Pancreas (tissue), 10 donors: ENCODE measurements around the gene NMNAT3. TPM values are rescaled to one million over a fixed set of nuclear protein-coding genes. Genes with fewer than 3 reads are reported as not detected.

Source experiments
- ATAC-seq, 4 donors: fragments of 200-7000 bp; cut with Tn5 transposase; one replicate each; pipeline versions ENCODE4 v1.8.0 to v1.9.1; 2020; ENCODE audit warnings: mild to moderate bottlenecking in 4 of 4, moderate library complexity in 4 of 4
- DNase-seq, 6 donors: peaks; one replicate each; pipeline ENCODE4 v3.0.0-alpha.2; 2020
- FAIRE-seq: peaks from 2 replicates; lab custom pipeline; 2012; peaks lifted over from hg19 to GRCh38; lab: Jason Lieb, UNC
- H3K27ac ChIP-seq, 4 donors: fragments of 200-600 bp; sonication (generic); 1 replicate in 3 of 4; 2 replicates in 1 of 4; pipeline versions ENCODE4 v1.5.0 to v1.8.0; 2020
- H3K27me3 ChIP-seq, 4 donors: fragments of 200-600 bp; one replicate each; pipeline ENCODE4 v1.8.0; 2021
- H3K36me3 ChIP-seq, 3 donors: fragments of 200-600 bp; sonication (generic) in 1 of 3; one replicate each; pipeline versions ENCODE4 v1.5.0 to v1.8.0; 2020 to 2021
- H3K4me1 ChIP-seq, 3 donors: fragments of 200-600 bp; one replicate each; pipeline ENCODE4 v1.8.0; 2021
- H3K4me3 ChIP-seq, 4 donors: fragments of 200-600 bp; sonication (generic) in 2 of 4; one replicate each; pipeline versions ENCODE4 v1.5.0 to v1.8.0; 2020 to 2021
- H3K9me3 ChIP-seq, 4 donors: fragments of 200-600 bp; one replicate each; pipeline ENCODE4 v1.8.0; 2021
- CTCF ChIP-seq, 4 donors: fragments of 200-600 bp; sonication (generic) in 3 of 4; IDR thresholded peaks; one replicate each; pipeline versions ENCODE4 v1.5.0 to v1.8.0; 2021; ENCODE audit warnings: antibody characterized with exemption in 4 of 4
- WGBS, 2 donors: extraction: QIAGEN DNeasy Blood & Tissue Kit; methylation state at CpG; one replicate each; pipeline ENCODE4 v1.1.7; 2013; 5-methylcytosine and 5-hydroxymethylcytosine counted together
- intact Hi-C, 3 donors: fragments of 100-400 bp; cut with DNase I; formaldehyde crosslinking; loops; one replicate each; pipeline versions ENCODE4 v1.11.1 to v1.14.2; 2022
- polyA plus RNA-seq, 2 donors: library from polyadenylated mRNA; stranded (reverse); fragments of 200-250 nt; gene quantifications; one replicate each; pipeline ENCODE4 v1.2.3, GENCODE V29; 2013
- total RNA-seq, 6 donors: library from RNA; stranded (reverse); fragmentation: NEBNext Ultra II Directional in 4 of 6; extraction: Animal tissue kit (Norgen Biotek cat#: 25700) in 4 of 6; gene quantifications; one replicate each; pipeline versions ENCODE4 v1.2.1 to v1.2.4, GENCODE V29; 2021 to 2023
- donor health status: healthy with polysubstance abuse.
- donor health status: DM: no; HTN: no; CAD: no; lungs with moderate emphysema.
- donor health status: DM: no; HTN: no; CAD: no.
- donor health status: control.
- donor health status: control.
- donor health status: Bipolar disorder and iron deficiency.
- donor health status: DM: yes; HTN: yes; CAD: no.
- donor health status: DM: no; HTN: no; CAD: no.
- donor health status: DM: no; HTN: no; CAD: no.
- donor health status: DM: yes; HTN: yes; CAD: no.

NMNAT3 gene
- total and polyA plus RNA-seq, 8 donors = 4.5 to 10.6 (median 7.0) TPM

GRCh38 chr3:139715743-139716360, 38.1 kb upstream of the NMNAT3 start:
- DNase-seq (no peak), FAIRE-seq (no peak), ATAC-seq (no peak)
- no peaks in the 10 kb centered on the region for H3K9me3 ChIP-seq
- H3K36me3 ChIP-seq = no peaks in the 10 kb centered on the region
- no peaks in the 10 kb centered on the region for H3K27me3 ChIP-seq
- H3K4me1 ChIP-seq = no peaks in the 10 kb centered on the region
- TF ChIP-seq CTCF (IDR thresholded peaks at IDR 0.05) = no peak
- 49 to 71% methylated on average over 2 of the region's 2 CpGs for WGBS, 2 donors
- no peak overlapping the region for H3K27ac ChIP-seq
- intact Hi-C loops = no loop called here
- H3K4me3 ChIP-seq = no peak overlapping the region

DNA sequence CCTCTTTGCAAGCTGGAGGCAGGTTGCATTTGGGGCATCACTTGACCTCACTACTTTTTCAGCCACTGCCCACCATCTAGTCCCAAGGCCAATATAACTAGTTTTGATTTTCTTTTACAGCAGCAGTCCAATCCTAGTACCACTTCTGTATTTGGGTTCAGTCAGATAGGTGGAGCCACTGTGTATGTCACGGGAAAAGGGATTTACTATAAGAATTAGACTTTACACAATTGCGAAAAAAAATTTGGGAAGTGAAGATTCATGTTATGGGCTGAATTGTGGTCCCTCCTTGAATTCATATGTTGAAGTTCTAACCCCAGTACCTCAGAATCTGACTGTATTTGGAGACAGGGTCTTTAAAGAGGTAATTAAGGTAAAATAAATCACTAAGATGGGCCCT, 37.4 kb upstream of the NMNAT3 start:
- FAIRE-seq (no peak), ATAC-seq (no peak), DNase-seq (no peak)
- no peak for TF ChIP-seq CTCF (IDR thresholded peaks at IDR 0.05)
- H3K27me3 ChIP-seq = no peaks in the 10 kb centered on the region
- no peaks in the 10 kb centered on the region for H3K9me3 ChIP-seq
- no peaks in the 10 kb centered on the region for H3K4me1 ChIP-seq
- WGBS, 2 donors = 92 to 97% methylated on average over 2 of the region's 2 CpGs
- no peak overlapping the region for H3K4me3 ChIP-seq
- H3K27ac ChIP-seq = no peak overlapping the region
- intact Hi-C loops = no loop called here
- no peaks in the 10 kb centered on the region for H3K36me3 ChIP-seq

DNA sequence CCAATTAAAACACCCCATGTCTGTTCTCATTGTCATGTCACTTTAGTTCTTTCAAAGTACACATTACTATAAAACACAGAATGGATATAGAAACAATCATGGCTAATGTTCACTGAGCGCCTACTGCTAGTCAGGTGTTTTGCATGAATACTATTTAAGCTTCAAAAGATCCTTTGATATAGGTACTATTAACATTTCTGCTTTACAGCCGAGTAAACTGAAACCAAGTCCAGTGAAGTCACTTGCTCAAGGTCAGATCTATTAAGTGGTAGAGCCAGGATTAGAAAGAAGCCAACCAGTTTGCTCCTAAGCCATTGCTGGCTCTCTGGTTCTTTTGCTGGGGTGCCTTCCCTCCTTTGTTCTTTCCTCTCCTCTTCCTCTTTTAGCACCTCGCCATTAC, 32.4 kb upstream of the NMNAT3 start:
- Histone ChIP-seq H3K36me3 (no peaks in the 10 kb centered on the region), H3K4me3 (no peak overlapping the region), H3K27ac (no peak overlapping the region), H3K9me3 (no peaks in the 10 kb centered on the region), H3K27me3 (no peaks in the 10 kb centered on the region), H3K4me1 (no peaks in the 10 kb centered on the region)
- DNase-seq = no peak
- intact Hi-C loops = no loop called here
- 41 to 50% methylated on average over 3 of the region's 3 CpGs for WGBS, 2 donors
- ATAC-seq = no peak
- FAIRE-seq = no peak
- TF ChIP-seq CTCF (IDR thresholded peaks at IDR 0.05) = no peak

GRCh38 chr3:139705631-139706030, 27.9 kb upstream of the NMNAT3 start:
- intact Hi-C loops = no loop called here
- DNase-seq = no peak
- Histone ChIP-seq H3K27ac (no peak overlapping the region), H3K4me1 (no peaks in the 10 kb centered on the region), H3K27me3 (no peaks in the 10 kb centered on the region), H3K4me3 (no peak overlapping the region), H3K9me3 (no peaks in the 10 kb centered on the region), H3K36me3 (no peaks in the 10 kb centered on the region)
- ATAC-seq = no peak
- TF ChIP-seq CTCF (IDR thresholded peaks at IDR 0.05) = no peak
- FAIRE-seq = no peak
- 83 to 84% methylated on average over 3 of the region's 3 CpGs for WGBS, 2 donors

- ATAC-seq (no peak), FAIRE-seq (no peak), DNase-seq (no peak)
- Histone ChIP-seq H3K27ac (no peak overlapping the region), H3K4me3 (no peak overlapping the region), H3K27me3 (no peaks in the 10 kb centered on the region), H3K9me3 (no peaks in the 10 kb centered on the region), H3K36me3 (no peaks in the 10 kb centered on the region), H3K4me1 (no peaks in the 10 kb centered on the region)
- intact Hi-C loops = no loop called here
- no peak for TF ChIP-seq CTCF (IDR thresholded peaks at IDR 0.05)
- 95 to 97% methylated on average over 2 of the region's 2 CpGs for WGBS, 2 donors
Measured at GRCh38 chr3:139696314-139696604, 18.5 kb upstream of the NMNAT3 start.
